HepG2 (cell line): ENCODE measurements around the gene DUS2. TPM values are rescaled to one million over a fixed set of nuclear protein-coding genes. Genes with fewer than 3 reads are reported as not detected.

Experiments
- ARID3A ChIP-seq: IDR thresholded peaks from 2 replicates; pipeline ENCODE4 v1.6.1; 2012; ENCODE audit warnings: low read depth, low read length, improper control_type of control experiment
- CENPT ChIP-seq: sonication (generic); formaldehyde crosslinking; IDR thresholded peaks from 2 replicates; pipeline ENCODE4 v1.8.0; 2022; ENCODE audit warnings: low read depth, mild to moderate bottlenecking, moderate library complexity, missing genetic modification reagents
- CREM ChIP-seq, 2 experiments: sonication (generic) in 1 of 2; formaldehyde crosslinking in 1 of 2; IDR thresholded peaks; 2 replicates each; pipeline versions ENCODE4 v1.4.0 to v1.6.1; 2016 to 2020; ENCODE audit warnings: antibody characterized with exemption in 1 of 2, mild to moderate bottlenecking in 1 of 2, missing genetic modification reagents in 1 of 2
- ELF3 ChIP-seq: IDR thresholded peaks from 2 replicates; pipeline ENCODE4 v1.6.1; 2016; ENCODE audit warnings: missing genetic modification reagents, missing compliant biosample characterization
- GABPB1 ChIP-seq: IDR thresholded peaks from 2 replicates; pipeline ENCODE4 v1.6.1; 2016; ENCODE audit warnings: mild to moderate bottlenecking, missing genetic modification reagents, moderate library complexity, missing compliant biosample characterization
- JDP2 ChIP-seq: sonication (generic); formaldehyde crosslinking; IDR thresholded peaks from 2 replicates; pipeline ENCODE4 v1.8.1; 2022; ENCODE audit warnings: missing genetic modification reagents, borderline replicate concordance
- MEIS1 ChIP-seq: sonication (generic); formaldehyde crosslinking; IDR thresholded peaks from 2 replicates; pipeline ENCODE4 v1.9.0; 2021; ENCODE audit warnings: mild to moderate bottlenecking, missing genetic modification reagents, moderate library complexity, borderline replicate concordance
- MIER3 ChIP-seq: IDR thresholded peaks from 2 replicates; pipeline ENCODE4 v1.6.1; 2016; ENCODE audit warnings: missing compliant biosample characterization, borderline replicate concordance
- MXD1 ChIP-seq: sonication (generic); formaldehyde crosslinking; IDR thresholded peaks from 2 replicates; pipeline ENCODE4 v1.4.0; 2020; ENCODE audit warnings: mild to moderate bottlenecking, missing genetic modification reagents
- NCOA5 ChIP-seq: sonication (generic); formaldehyde crosslinking; IDR thresholded peaks from 2 replicates; pipeline ENCODE4 v1.4.0; 2020; ENCODE audit warnings: missing genetic modification reagents
- PCBP1 ChIP-seq: fragments of 200-400 bp; formaldehyde crosslinking; IDR thresholded peaks from 2 replicates; pipeline ENCODE4 v1.6.1; 2017; ENCODE audit warnings: mild to moderate bottlenecking, low read depth, low read length, borderline replicate concordance
- SMAD1 ChIP-seq: sonication (generic); formaldehyde crosslinking; IDR thresholded peaks from 2 replicates; pipeline ENCODE4 v1.4.0; 2020; ENCODE audit warnings: missing genetic modification reagents, low read depth, mild to moderate bottlenecking, borderline replicate concordance
- ZBTB7A ChIP-seq: sonication (generic); formaldehyde crosslinking; IDR thresholded peaks from 2 replicates; pipeline ENCODE4 v1.8.0; 2022; ENCODE audit warnings: mild to moderate bottlenecking, missing genetic modification reagents
- ZNF446 ChIP-seq: sonication (generic); formaldehyde crosslinking; IDR thresholded peaks from 2 replicates; pipeline ENCODE4 v1.5.0; 2020; ENCODE audit warnings: mild to moderate bottlenecking, missing genetic modification reagents
- ZNF629 ChIP-seq: sonication (generic); formaldehyde crosslinking; conservative IDR thresholded peaks from 2 replicates; pipeline ENCODE4 v1.5.0; 2020; ENCODE audit warnings: missing genetic modification reagents
- ZNF784 ChIP-seq: sonication (generic); formaldehyde crosslinking; IDR thresholded peaks from 2 replicates; pipeline ENCODE4 v1.5.1; 2020; ENCODE audit warnings: missing genetic modification reagents, mild to moderate bottlenecking, borderline replicate concordance
- polyA plus RNA-seq, 8 experiments: library from polyadenylated mRNA; depleted of rRNA in 3 of 8; stranded (reverse) in 7 of 8; unstranded in 1 of 8; fragments of >200 nt; fragmentation: Illumina TruSeq in 4 of 8; extraction: Trizol in 4 of 8; gene quantifications; 2 replicates each; pipeline versions ENCODE4 v1.2.1 to v1.2.3, GENCODE V29; 2011 to 2016; ENCODE audit warnings: low read depth in 4 of 8, missing spikeins in 1 of 8, mixed read lengths in 1 of 8; ENCODE audit not compliant: insufficient read depth in 1 of 8
- total RNA-seq, 5 experiments: library from RNA; depleted of rRNA; stranded (reverse); fragments of >200 nt; fragmentation: Illumina TruSeq; extraction: Trizol; gene quantifications; 2 replicates each; pipeline ENCODE4 v1.2.3, GENCODE V29; 2016; ENCODE audit warnings: low read depth in 1 of 5
- TF ChIP-seq, protein P1 (sequence below): IDR thresholded peaks from 2 replicates; pipeline ENCODE4 v1.4.0; 2020; ENCODE audit warnings: mild to moderate bottlenecking, missing genetic modification reagents
- TF ChIP-seq, protein P2 (sequence below): sonication (generic); formaldehyde crosslinking; IDR thresholded peaks from 2 replicates; pipeline ENCODE4 v1.5.0; 2020; ENCODE audit warnings: missing genetic modification reagents

Gene DUS2
- total and polyA plus RNA-seq, 2 of the 13 experiments (the other 11 are each of a cell fraction or from before 2014, with no cell fraction given) = 17.8 to 25.1 TPM

DNA sequence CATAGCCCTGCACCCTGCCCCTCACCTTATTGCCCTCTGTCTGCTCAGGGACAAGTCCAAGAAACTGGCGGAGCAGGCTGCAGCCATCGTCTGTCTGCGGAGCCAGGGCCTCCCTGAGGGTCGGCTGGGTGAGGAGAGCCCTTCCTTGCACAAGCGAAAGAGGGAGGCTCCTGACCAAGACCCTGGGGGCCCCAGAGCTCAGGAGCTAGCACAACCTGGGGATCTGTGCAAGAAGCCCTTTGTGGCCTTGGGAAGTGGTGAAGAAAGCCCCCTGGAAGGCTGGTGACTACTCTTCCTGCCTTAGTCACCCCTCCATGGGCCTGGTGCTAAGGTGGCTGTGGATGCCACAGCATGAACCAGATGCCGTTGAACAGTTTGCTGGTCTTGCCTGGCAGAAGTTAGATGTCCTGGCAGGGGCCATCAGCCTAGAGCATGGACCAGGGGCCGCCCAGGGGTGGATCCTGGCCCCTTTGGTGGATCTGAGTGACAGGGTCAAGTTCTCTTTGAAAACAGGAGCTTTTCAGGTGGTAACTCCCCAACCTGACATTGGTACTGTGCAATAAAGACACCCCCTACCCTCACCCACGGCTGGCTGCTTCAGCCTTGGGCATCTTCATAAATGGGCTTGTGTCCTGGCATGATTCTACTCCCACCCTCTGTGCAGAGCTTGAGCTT lies 55.8 kb downstream of the DUS2 start (continued):
- TF ChIP-seq PCBP1 (no peak), GABPB1 (CRISPR knock-in tag) (no peak), CREM (IDR thresholded peaks at IDR 0.05) (no peak), CREM (CRISPR knock-in tag; IDR thresholded peaks at IDR 0.05) (no peak), NCOA5 (CRISPR knock-in tag) (no peak), ELF3 (CRISPR knock-in tag) (no peak), ZNF629 (no peak), ZNF446 (no peak), MIER3 (CRISPR knock-in tag) (no peak), MXD1 (CRISPR knock-in tag) (0 out of 2 replicates have a peak, but pooled peaks have one; percentile 65), ZNF784 (CRISPR knock-in tag) (peak; percentile 12), ZBTB7A (CRISPR knock-in tag) (0 out of 2 replicates have a peak, but pooled peaks have one; percentile 69), CENPT (CRISPR knock-in tag) (no peak), ARID3A (no peak), SMAD1 (CRISPR knock-in tag) (no peak), JDP2 (no peak), MEIS1 (CRISPR knock-in tag) (no peak)
- TF ChIP-seq, protein P1, sequence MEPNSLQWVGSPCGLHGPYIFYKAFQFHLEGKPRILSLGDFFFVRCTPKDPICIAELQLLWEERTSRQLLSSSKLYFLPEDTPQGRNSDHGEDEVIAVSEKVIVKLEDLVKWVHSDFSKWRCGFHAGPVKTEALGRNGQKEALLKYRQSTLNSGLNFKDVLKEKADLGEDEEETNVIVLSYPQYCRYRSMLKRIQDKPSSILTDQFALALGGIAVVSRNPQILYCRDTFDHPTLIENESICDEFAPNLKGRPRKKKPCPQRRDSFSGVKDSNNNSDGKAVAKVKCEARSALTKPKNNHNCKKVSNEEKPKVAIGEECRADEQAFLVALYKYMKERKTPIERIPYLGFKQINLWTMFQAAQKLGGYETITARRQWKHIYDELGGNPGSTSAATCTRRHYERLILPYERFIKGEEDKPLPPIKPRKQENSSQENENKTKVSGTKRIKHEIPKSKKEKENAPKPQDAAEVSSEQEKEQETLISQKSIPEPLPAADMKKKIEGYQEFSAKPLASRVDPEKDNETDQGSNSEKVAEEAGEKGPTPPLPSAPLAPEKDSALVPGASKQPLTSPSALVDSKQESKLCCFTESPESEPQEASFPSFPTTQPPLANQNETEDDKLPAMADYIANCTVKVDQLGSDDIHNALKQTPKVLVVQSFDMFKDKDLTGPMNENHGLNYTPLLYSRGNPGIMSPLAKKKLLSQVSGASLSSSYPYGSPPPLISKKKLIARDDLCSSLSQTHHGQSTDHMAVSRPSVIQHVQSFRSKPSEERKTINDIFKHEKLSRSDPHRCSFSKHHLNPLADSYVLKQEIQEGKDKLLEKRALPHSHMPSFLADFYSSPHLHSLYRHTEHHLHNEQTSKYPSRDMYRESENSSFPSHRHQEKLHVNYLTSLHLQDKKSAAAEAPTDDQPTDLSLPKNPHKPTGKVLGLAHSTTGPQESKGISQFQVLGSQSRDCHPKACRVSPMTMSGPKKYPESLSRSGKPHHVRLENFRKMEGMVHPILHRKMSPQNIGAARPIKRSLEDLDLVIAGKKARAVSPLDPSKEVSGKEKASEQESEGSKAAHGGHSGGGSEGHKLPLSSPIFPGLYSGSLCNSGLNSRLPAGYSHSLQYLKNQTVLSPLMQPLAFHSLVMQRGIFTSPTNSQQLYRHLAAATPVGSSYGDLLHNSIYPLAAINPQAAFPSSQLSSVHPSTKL = no peak
- TF ChIP-seq, protein P2, sequence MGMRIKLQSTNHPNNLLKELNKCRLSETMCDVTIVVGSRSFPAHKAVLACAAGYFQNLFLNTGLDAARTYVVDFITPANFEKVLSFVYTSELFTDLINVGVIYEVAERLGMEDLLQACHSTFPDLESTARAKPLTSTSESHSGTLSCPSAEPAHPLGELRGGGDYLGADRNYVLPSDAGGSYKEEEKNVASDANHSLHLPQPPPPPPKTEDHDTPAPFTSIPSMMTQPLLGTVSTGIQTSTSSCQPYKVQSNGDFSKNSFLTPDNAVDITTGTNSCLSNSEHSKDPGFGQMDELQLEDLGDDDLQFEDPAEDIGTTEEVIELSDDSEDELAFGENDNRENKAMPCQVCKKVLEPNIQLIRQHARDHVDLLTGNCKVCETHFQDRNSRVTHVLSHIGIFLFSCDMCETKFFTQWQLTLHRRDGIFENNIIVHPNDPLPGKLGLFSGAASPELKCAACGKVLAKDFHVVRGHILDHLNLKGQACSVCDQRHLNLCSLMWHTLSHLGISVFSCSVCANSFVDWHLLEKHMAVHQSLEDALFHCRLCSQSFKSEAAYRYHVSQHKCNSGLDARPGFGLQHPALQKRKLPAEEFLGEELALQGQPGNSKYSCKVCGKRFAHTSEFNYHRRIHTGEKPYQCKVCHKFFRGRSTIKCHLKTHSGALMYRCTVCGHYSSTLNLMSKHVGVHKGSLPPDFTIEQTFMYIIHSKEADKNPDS (CRISPR knock-in tag) = peak; percentile 49; the same call in 1 of the 2 replicates
